Prostate gland (tissue), 2 donors: Measurements from ENCODE around the gene PNMT. TPM values are rescaled to one million over a fixed set of nuclear protein-coding genes. Genes with fewer than 3 reads are reported as not detected.

Experiments used
- DNase-seq: peaks from one replicate; pipeline ENCODE4 v3.0.0-alpha.2; 2019; ENCODE audit warnings: low spot score
- H3K27ac ChIP-seq, 2 donors: fragments of 200-600 bp; sonication (generic); 2 replicates each; pipeline ENCODE4 v1.5.1; 2017 to 2019
- H3K27me3 ChIP-seq: fragments of 200-600 bp; sonication (generic); replicated peaks from 2 replicates; pipeline ENCODE4 v1.5.1; 2019; ENCODE audit not compliant: insufficient read depth
- H3K36me3 ChIP-seq, 2 donors: fragments of 200-600 bp; sonication (generic); 1 replicate in 1 of 2; 2 replicates in 1 of 2; pipeline versions ENCODE4 v1.5.1 to v1.8.1; 2017 to 2019
- H3K4me1 ChIP-seq: fragments of 200-600 bp; sonication (generic); replicated peaks from 2 replicates; pipeline ENCODE4 v1.5.1; 2019
- H3K4me3 ChIP-seq, 2 donors: fragments of 200-600 bp; sonication (generic); 2 replicates each; pipeline ENCODE4 v1.5.1; 2017 to 2019
- H3K9me3 ChIP-seq: fragments of 200-600 bp; sonication (generic); 2 replicates; pipeline ENCODE4 v1.5.1; 2017
- POLR2A ChIP-seq: fragments of 450-650 bp; IDR thresholded peaks from one replicate; pipeline ENCODE4 v1.6.1; 2016; ENCODE audit warnings: antibody characterized with exemption, mild to moderate bottlenecking
- POLR2AphosphoS5 ChIP-seq: sonication (generic); formaldehyde crosslinking; IDR thresholded peaks from one replicate; pipeline ENCODE4 v1.6.1; 2017; ENCODE audit warnings: antibody characterized with exemption
- WGBS: methylation state at CpG from one replicate; pipeline ENCODE4 v1.1.5; 2018; 5-methylcytosine and 5-hydroxymethylcytosine counted together
- intact Hi-C: fragments of 100-400 bp; cut with DNase I; formaldehyde crosslinking; loops from one replicate; pipeline ENCODE4 v1.14.2; 2022
- total RNA-seq, 2 donors: library from RNA; depleted of rRNA; stranded (reverse); fragments of >200 nt; gene quantifications; one replicate each; pipeline ENCODE4 v1.1.0, GENCODE V29; 2016
- TF ChIP-seq, protein P1 (sequence below), 4 experiments: fragments of 200-600 bp in 2 of 4; fragments of 450-650 bp in 2 of 4; sonication (generic) in 2 of 4; IDR thresholded peaks; 1 replicate in 3 of 4; 2 replicates in 1 of 4; pipeline ENCODE4 v1.5.1; 2016 to 2019; ENCODE audit warnings: antibody characterized with exemption in 4 of 4, mild to moderate bottlenecking in 2 of 4, moderate library complexity in 2 of 4

The PNMT gene
- total RNA-seq, 2 donors from 2014 or later: 2.7 to 5.8 TPM

DNA sequence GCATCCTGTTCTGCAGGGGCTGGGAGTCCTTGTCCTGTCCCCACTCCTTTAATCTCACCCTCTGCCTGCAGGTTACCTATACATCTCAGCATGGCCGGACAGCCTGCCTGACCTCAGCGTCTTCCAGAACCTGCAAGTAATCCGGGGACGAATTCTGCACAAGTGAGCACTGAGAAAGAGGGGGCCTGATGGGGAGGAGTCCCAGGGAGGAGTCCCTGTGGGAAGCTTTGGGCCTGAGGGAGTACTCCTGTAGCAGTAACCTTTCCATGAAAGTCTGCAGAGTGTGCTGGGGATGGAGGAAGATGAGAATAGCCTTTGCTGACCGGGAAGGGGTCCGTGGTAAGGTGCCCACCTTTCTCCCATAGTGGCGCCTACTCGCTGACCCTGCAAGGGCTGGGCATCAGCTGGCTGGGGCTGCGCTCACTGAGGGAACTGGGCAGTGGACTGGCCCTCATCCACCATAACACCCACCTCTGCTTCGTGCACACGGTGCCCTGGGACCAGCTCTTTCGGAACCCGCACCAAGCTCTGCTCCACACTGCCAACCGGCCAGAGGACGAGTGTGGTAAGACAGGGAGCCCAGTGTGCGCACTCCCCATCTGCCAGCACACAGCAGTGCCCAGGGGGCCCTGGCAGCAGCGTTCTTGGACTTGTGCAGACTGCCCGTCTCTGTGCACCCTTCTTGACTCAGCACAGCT lies 47.3 kb downstream of the PNMT start:
- Histone ChIP-seq H3K27ac (peak overlapping the region; percentile 82 to 88), H3K9me3 (no peaks in the 10 kb centered on the region), H3K36me3 (peaks cover 6 to 9% of the 10 kb centered on the region in 2 donors), H3K27me3 (no peaks in the 10 kb centered on the region), H3K4me1 (peaks cover 15% of the 10 kb centered on the region), H3K4me3 (no peak overlapping the region)
- TF ChIP-seq, protein P1, sequence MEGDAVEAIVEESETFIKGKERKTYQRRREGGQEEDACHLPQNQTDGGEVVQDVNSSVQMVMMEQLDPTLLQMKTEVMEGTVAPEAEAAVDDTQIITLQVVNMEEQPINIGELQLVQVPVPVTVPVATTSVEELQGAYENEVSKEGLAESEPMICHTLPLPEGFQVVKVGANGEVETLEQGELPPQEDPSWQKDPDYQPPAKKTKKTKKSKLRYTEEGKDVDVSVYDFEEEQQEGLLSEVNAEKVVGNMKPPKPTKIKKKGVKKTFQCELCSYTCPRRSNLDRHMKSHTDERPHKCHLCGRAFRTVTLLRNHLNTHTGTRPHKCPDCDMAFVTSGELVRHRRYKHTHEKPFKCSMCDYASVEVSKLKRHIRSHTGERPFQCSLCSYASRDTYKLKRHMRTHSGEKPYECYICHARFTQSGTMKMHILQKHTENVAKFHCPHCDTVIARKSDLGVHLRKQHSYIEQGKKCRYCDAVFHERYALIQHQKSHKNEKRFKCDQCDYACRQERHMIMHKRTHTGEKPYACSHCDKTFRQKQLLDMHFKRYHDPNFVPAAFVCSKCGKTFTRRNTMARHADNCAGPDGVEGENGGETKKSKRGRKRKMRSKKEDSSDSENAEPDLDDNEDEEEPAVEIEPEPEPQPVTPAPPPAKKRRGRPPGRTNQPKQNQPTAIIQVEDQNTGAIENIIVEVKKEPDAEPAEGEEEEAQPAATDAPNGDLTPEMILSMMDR (IDR thresholded peaks at IDR 0.05): no peak
- TF ChIP-seq POLR2A (no peak), POLR2AphosphoS5 (no peak)
- no peak for DNase-seq
- WGBS: 85% methylated on average over 18 of the region's 18 CpGs
- intact Hi-C loops: no loop called here

DNA sequence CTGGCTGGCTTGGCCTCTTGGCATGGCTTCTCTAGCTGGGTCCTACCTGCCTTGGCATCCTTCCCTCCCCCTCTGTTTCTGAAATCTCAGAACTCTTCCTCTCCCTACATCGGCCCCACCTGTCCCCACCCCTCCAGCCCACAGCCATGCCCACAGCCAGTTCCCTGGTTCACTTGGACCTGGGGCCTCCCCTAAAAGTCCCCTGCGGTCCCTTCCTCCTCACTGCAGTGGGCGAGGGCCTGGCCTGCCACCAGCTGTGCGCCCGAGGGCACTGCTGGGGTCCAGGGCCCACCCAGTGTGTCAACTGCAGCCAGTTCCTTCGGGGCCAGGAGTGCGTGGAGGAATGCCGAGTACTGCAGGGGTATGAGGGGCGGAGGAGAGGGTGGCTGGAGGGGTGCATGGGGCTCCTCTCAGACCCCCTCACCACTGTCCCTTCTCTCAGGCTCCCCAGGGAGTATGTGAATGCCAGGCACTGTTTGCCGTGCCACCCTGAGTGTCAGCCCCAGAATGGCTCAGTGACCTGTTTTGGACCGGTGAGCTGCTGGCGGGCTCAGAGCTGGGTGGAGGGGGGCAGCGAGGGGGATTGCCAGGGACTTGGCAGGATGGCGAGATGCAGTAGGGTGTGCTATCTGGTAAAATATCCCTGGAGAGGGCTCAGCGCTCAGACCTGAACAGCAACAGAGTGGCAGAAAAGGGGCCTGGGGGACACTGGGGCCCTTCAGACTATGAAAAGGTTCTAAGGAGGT lies 48.0 kb downstream of the PNMT start:
- no peak overlapping the region for H3K4me3 ChIP-seq
- DNase-seq: no peak
- H3K4me1 ChIP-seq: peaks cover 15% of the 10 kb centered on the region
- peaks cover 5 to 8% of the 10 kb centered on the region in 2 donors for H3K36me3 ChIP-seq
- WGBS: 55% methylated on average over 13 of the region's 15 CpGs
- no peak for TF ChIP-seq POLR2A
- TF ChIP-seq, protein P1 (IDR thresholded peaks at IDR 0.05): no peak
- TF ChIP-seq POLR2AphosphoS5: no peak
- peak overlapping the region; percentile 82 to 88 for H3K27ac ChIP-seq
- no peaks in the 10 kb centered on the region for H3K9me3 ChIP-seq
- H3K27me3 ChIP-seq: no peaks in the 10 kb centered on the region
- intact Hi-C loops: no loop called here

DNA sequence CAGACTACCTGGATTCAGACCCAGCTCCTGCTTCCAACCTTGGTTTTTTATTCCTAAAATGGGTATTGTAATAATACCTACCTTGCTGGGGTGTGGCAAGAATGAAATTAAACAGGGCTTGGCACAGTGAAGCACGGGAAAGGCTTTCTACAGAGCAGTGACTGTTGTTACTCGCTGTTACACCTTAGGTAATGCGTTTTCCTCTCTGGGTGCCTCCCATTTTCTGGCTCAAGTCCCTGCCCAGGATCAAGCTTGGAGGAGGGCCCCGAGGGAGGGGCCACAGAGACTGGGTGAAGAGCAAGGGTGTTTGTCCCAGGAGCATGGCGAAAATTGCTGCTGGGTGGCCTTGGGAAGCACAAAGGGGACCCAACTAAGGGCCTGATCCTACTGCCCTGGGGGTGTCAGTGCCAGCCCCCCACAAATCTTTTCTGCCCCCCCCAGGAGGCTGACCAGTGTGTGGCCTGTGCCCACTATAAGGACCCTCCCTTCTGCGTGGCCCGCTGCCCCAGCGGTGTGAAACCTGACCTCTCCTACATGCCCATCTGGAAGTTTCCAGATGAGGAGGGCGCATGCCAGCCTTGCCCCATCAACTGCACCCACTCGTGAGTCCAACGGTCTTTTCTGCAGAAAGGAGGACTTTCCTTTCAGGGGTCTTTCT lies 48.8 kb downstream of the PNMT start:
- DNase-seq: peak; percentile 81

GRCh38 chr17:39717660-39718059 lies 49.4 kb downstream of the PNMT start:
- intact Hi-C loops: no loop called here
- no peaks in the 10 kb centered on the region for H3K9me3 ChIP-seq
- no peaks in the 10 kb centered on the region for H3K27me3 ChIP-seq
- no peaks in the 10 kb centered on the region for H3K36me3 ChIP-seq
- peaks cover 15% of the 10 kb centered on the region for H3K4me1 ChIP-seq
- WGBS: 83% methylated on average over 6 of the region's 6 CpGs
- H3K27ac ChIP-seq: peak overlapping the region in 1 of 2 donors; percentile 82
- no peak for TF ChIP-seq POLR2AphosphoS5
- TF ChIP-seq, protein P1 (IDR thresholded peaks at IDR 0.05): no peak
- TF ChIP-seq POLR2A: no peak
- no peak for DNase-seq
- H3K4me3 ChIP-seq: no peak overlapping the region

More for the DNA sequence above, 48.8 kb downstream of the PNMT start:
- no peaks in the 10 kb centered on the region for H3K27me3 ChIP-seq
- H3K9me3 ChIP-seq: no peaks in the 10 kb centered on the region
- 61% methylated on average over 11 of the region's 11 CpGs for WGBS
- intact Hi-C loops: no loop called here
- no peak overlapping the region for H3K4me3 ChIP-seq
- peaks cover 15% of the 10 kb centered on the region for H3K4me1 ChIP-seq
- peak overlapping the region; percentile 82 to 88 for H3K27ac ChIP-seq
- peaks cover under 1 to 2% of the 10 kb centered on the region in 2 donors for H3K36me3 ChIP-seq
- TF ChIP-seq POLR2A (no peak), POLR2AphosphoS5 (peak; percentile 88)
